HG02884 (cell line): ENCODE data around the gene AKR1B1.

ENCODE experiments used
- ATAC-seq: cut with Tn5 transposase; IDR thresholded peaks from one replicate; pipeline ENCODE4 v1.9.1; 2021; ENCODE audit warnings: mild to moderate bottlenecking, moderate library complexity; ENCODE audit not compliant: unreplicated experiment

AKR1B1 gene

GRCh38 chr7:134420424-134421125 lies 38.3 kb downstream of the AKR1B1 start:
- ATAC-seq, result no peak

- no peak for ATAC-seq
These were observed 39.0 kb downstream of the AKR1B1 start for GRCh38 chr7:134419875-134420274.

- no peak for ATAC-seq
These were observed 39.8 kb downstream of the AKR1B1 start for GRCh38 chr7:134419085-134419484.

- no peak for ATAC-seq
These were observed 43.2 kb downstream of the AKR1B1 start for GRCh38 chr7:134415700-134416099.

- no peak for ATAC-seq
These were observed 44.8 kb downstream of the AKR1B1 start for GRCh38 chr7:134414109-134414508.

GRCh38 chr7:134407311-134407710 lies 51.6 kb downstream of the AKR1B1 start:
- no peak for ATAC-seq

- ATAC-seq, result no peak
These were observed 52.5 kb downstream of the AKR1B1 start for GRCh38 chr7:134406431-134406830.

GRCh38 chr7:134405299-134405698 lies 53.6 kb downstream of the AKR1B1 start:
- ATAC-seq, result no peak

- ATAC-seq, result no peak
These were observed 55.8 kb downstream of the AKR1B1 start for GRCh38 chr7:134403062-134403461.

- no peak for ATAC-seq
These were observed 58.0 kb downstream of the AKR1B1 start for GRCh38 chr7:134400859-134401258.

GRCh38 chr7:134396031-134396430 lies 62.9 kb downstream of the AKR1B1 start:
- ATAC-seq, result no peak

- no peak for ATAC-seq
These were observed 63.3 kb downstream of the AKR1B1 start for GRCh38 chr7:134395604-134396003.

GRCh38 chr7:134394056-134394455 lies 64.8 kb downstream of the AKR1B1 start:
- no peak for ATAC-seq
